ENCODE results near the gene LEFTY2.

The LEFTY2 gene

GRCh38 chr1:225918280-225918679 lies 22.7 kb downstream of the LEFTY2 start:
- H4K20me1 ChIP-seq (ENCODE audit: insufficient read depth, low read length), result no peaks in the 10 kb centered on the region
- no peaks in the 10 kb centered on the region for H3K9me2 ChIP-seq (ENCODE audit: low read depth, low read length)
- TF ChIP-seq, protein P1, sequence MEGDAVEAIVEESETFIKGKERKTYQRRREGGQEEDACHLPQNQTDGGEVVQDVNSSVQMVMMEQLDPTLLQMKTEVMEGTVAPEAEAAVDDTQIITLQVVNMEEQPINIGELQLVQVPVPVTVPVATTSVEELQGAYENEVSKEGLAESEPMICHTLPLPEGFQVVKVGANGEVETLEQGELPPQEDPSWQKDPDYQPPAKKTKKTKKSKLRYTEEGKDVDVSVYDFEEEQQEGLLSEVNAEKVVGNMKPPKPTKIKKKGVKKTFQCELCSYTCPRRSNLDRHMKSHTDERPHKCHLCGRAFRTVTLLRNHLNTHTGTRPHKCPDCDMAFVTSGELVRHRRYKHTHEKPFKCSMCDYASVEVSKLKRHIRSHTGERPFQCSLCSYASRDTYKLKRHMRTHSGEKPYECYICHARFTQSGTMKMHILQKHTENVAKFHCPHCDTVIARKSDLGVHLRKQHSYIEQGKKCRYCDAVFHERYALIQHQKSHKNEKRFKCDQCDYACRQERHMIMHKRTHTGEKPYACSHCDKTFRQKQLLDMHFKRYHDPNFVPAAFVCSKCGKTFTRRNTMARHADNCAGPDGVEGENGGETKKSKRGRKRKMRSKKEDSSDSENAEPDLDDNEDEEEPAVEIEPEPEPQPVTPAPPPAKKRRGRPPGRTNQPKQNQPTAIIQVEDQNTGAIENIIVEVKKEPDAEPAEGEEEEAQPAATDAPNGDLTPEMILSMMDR (IDR thresholded peaks at IDR 0.05; ENCODE audit: low read length), result no peak
- TF ChIP-seq EZH2 (IDR thresholded peaks at IDR 0.05; ENCODE audit: borderline replicate concordance, low read length), result no peak
- H3K4me2 ChIP-seq (ENCODE audit: low read length), result no peak overlapping the region
- H3K4me1 ChIP-seq (ENCODE audit: insufficient read depth, low read length, severe bottlenecking), result peaks cover 17% of the 10 kb centered on the region
- no peak overlapping the region for H2AFZ ChIP-seq (ENCODE audit: low read length)
- no peaks in the 10 kb centered on the region for H3K9me3 ChIP-seq (ENCODE audit: low read length)
- H3K79me2 ChIP-seq (ENCODE audit: insufficient read depth, low read length), result peaks cover 1% of the 10 kb centered on the region; the same call in 1 of the 2 replicates
- no peak overlapping the region for H3K9ac ChIP-seq (ENCODE audit: low read length)
- H3K27me3 ChIP-seq (ENCODE audit: insufficient read depth, low read length), result no peaks in the 10 kb centered on the region
- no peak overlapping the region for H3K27ac ChIP-seq (ENCODE audit: low read depth, low read length, poor library complexity, severe bottlenecking)
- H3K4me3 ChIP-seq (ENCODE audit: low read depth, low read length, poor library complexity, severe bottlenecking), result no peak overlapping the region
- peaks cover 55% of the 10 kb centered on the region for H3K36me3 ChIP-seq (ENCODE audit: insufficient read depth, low read length)
- no peaks in the 10 kb centered on the region for H3F3A ChIP-seq (ENCODE audit: insufficient read depth, low read length)

DNA sequence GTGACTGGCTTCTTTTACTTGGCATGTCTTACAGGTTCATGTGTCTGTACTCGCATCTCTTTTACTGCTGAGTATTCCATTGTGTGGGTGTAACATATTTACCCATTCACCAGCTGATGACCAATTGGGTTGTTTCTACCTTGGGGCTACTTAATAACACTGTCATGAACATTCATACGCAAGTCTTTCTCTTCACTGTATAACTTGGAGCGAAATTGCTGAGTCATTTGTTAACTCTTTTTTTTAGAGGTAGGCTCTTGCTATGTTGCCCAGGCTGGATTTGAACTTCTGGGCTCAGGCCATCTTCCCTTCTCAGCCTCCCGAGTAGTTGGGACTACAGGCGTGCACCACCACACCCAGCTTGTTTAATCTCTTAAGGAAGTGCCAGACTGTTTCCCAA lies 23.5 kb downstream of the LEFTY2 start:
- Histone ChIP-seq H3K4me1 (ENCODE audit: insufficient read depth, low read length, severe bottlenecking) (peaks cover 10% of the 10 kb centered on the region), H4K20me1 (ENCODE audit: insufficient read depth, low read length) (no peaks in the 10 kb centered on the region), H3K27me3 (ENCODE audit: insufficient read depth, low read length) (no peaks in the 10 kb centered on the region), H3K4me3 (ENCODE audit: low read depth, low read length, poor library complexity, severe bottlenecking) (no peak overlapping the region), H3K4me2 (ENCODE audit: low read length) (no peak overlapping the region), H3K79me2 (ENCODE audit: insufficient read depth, low read length) (no peaks in the 10 kb centered on the region), H3K27ac (ENCODE audit: low read depth, low read length, poor library complexity, severe bottlenecking) (no peak overlapping the region), H2AFZ (ENCODE audit: low read length) (no peak overlapping the region), H3F3A (ENCODE audit: insufficient read depth, low read length) (no peaks in the 10 kb centered on the region), H3K9ac (ENCODE audit: low read length) (no peak overlapping the region), H3K9me3 (ENCODE audit: low read length) (no peaks in the 10 kb centered on the region), H3K36me3 (ENCODE audit: insufficient read depth, low read length) (peaks cover 51% of the 10 kb centered on the region), H3K9me2 (ENCODE audit: low read depth, low read length) (no peaks in the 10 kb centered on the region)
- no peak for TF ChIP-seq EZH2 (IDR thresholded peaks at IDR 0.05; ENCODE audit: borderline replicate concordance, low read length)
- TF ChIP-seq, protein P1 (IDR thresholded peaks at IDR 0.05; ENCODE audit: low read length), result no peak

- Histone ChIP-seq H3K36me3 (ENCODE audit: insufficient read depth, low read length) (peaks cover 50% of the 10 kb centered on the region), H4K20me1 (ENCODE audit: insufficient read depth, low read length) (no peaks in the 10 kb centered on the region), H2AFZ (ENCODE audit: low read length) (no peak overlapping the region), H3K9ac (ENCODE audit: low read length) (no peak overlapping the region), H3K9me2 (ENCODE audit: low read depth, low read length) (no peaks in the 10 kb centered on the region), H3K9me3 (ENCODE audit: low read length) (no peaks in the 10 kb centered on the region), H3K4me1 (ENCODE audit: insufficient read depth, low read length, severe bottlenecking) (peaks cover 9% of the 10 kb centered on the region), H3K4me2 (ENCODE audit: low read length) (no peak overlapping the region), H3F3A (ENCODE audit: insufficient read depth, low read length) (no peaks in the 10 kb centered on the region), H3K27me3 (ENCODE audit: insufficient read depth, low read length) (no peaks in the 10 kb centered on the region), H3K79me2 (ENCODE audit: insufficient read depth, low read length) (no peaks in the 10 kb centered on the region), H3K4me3 (ENCODE audit: low read depth, low read length, poor library complexity, severe bottlenecking) (no peak overlapping the region), H3K27ac (ENCODE audit: low read depth, low read length, poor library complexity, severe bottlenecking) (no peak overlapping the region)
- TF ChIP-seq, protein P1 (IDR thresholded peaks at IDR 0.05; ENCODE audit: low read length), result no peak
- TF ChIP-seq EZH2 (IDR thresholded peaks at IDR 0.05; ENCODE audit: borderline replicate concordance, low read length), result no peak
Measured at GRCh38 chr1:225917101-225917500, 23.9 kb downstream of the LEFTY2 start.

All from OCI-LY1 (cell line).